Measurements from ENCODE around the gene BANP. TPM values are rescaled to one million over a fixed set of nuclear protein-coding genes. Genes with fewer than 3 reads are reported as not detected.
A peak's percentile ranks its signal among the peaks of the same experiment; 100 is the strongest.
"Not testable (repeated sequence)": the region's sequence is repeated elsewhere in the genome, so short reads cannot be mapped to it uniquely, and the experiment has no call there.

Gene BANP
- total and polyA plus RNA-seq, 4 donors: 10.3 to 56.6 (median 20.1) TPM

DNA sequence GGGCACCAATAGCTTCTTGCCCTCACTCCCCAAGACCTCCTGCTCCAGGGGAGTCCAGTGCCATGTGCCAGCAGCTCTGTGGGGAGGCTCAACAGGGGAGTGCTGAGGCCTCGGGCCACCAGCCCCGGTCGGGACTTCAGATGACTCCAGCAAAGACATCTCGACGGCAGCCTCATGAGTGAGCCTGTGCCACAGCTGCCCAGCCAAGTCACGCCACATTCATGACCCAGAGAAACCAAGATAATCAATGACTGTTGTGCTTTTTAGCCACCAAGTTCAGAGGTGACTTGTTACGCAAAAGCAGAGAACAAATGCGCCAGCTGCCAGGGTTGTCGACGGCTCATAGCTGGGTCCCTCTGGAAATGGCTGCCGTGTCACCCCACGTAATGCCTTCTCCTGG lies 157.5 kb downstream of the BANP start:
- 95 to 99% methylated on average over 12 of the region's 12 CpGs for WGBS, 2 donors
- Histone ChIP-seq H3K27me3 (ENCODE audit: control insufficient read depth in 3 of 3, insufficient read depth in 3 of 3, low read length in 2 of 3) (peaks cover 0 to 3% (median 0%) of the 10 kb centered on the region in 3 donors), H3K4me3 (no peak overlapping the region), H3K27ac (ENCODE audit: low read depth in 1 of 2, low read length in 1 of 2) (no peak overlapping the region), H3K9me3 (ENCODE audit: control insufficient read depth in 4 of 4, insufficient read depth in 3 of 4, low read length in 3 of 4) (peaks cover 0 to 3% (median 0%) of the 10 kb centered on the region in 4 donors), H3K9ac (ENCODE audit: insufficient read depth in 1 of 2, low read length in 2 of 2) (no peak overlapping the region), H3K4me1 (ENCODE audit: control insufficient read depth in 5 of 5, insufficient read depth in 5 of 5, low read length in 5 of 5) (no peaks in the 10 kb centered on the region), H3K36me3 (ENCODE audit: control insufficient read depth in 4 of 4, insufficient read depth in 4 of 4, low read length in 4 of 4) (no peaks in the 10 kb centered on the region)
- TF ChIP-seq, protein P1, sequence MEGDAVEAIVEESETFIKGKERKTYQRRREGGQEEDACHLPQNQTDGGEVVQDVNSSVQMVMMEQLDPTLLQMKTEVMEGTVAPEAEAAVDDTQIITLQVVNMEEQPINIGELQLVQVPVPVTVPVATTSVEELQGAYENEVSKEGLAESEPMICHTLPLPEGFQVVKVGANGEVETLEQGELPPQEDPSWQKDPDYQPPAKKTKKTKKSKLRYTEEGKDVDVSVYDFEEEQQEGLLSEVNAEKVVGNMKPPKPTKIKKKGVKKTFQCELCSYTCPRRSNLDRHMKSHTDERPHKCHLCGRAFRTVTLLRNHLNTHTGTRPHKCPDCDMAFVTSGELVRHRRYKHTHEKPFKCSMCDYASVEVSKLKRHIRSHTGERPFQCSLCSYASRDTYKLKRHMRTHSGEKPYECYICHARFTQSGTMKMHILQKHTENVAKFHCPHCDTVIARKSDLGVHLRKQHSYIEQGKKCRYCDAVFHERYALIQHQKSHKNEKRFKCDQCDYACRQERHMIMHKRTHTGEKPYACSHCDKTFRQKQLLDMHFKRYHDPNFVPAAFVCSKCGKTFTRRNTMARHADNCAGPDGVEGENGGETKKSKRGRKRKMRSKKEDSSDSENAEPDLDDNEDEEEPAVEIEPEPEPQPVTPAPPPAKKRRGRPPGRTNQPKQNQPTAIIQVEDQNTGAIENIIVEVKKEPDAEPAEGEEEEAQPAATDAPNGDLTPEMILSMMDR (IDR thresholded peaks at IDR 0.05; ENCODE audit: control extremely low read depth, extremely low read depth): no peak
- ATAC-seq (ENCODE audit: insufficient read depth, low FRiP score) (no peak), DNase-seq (no peak)

DNA sequence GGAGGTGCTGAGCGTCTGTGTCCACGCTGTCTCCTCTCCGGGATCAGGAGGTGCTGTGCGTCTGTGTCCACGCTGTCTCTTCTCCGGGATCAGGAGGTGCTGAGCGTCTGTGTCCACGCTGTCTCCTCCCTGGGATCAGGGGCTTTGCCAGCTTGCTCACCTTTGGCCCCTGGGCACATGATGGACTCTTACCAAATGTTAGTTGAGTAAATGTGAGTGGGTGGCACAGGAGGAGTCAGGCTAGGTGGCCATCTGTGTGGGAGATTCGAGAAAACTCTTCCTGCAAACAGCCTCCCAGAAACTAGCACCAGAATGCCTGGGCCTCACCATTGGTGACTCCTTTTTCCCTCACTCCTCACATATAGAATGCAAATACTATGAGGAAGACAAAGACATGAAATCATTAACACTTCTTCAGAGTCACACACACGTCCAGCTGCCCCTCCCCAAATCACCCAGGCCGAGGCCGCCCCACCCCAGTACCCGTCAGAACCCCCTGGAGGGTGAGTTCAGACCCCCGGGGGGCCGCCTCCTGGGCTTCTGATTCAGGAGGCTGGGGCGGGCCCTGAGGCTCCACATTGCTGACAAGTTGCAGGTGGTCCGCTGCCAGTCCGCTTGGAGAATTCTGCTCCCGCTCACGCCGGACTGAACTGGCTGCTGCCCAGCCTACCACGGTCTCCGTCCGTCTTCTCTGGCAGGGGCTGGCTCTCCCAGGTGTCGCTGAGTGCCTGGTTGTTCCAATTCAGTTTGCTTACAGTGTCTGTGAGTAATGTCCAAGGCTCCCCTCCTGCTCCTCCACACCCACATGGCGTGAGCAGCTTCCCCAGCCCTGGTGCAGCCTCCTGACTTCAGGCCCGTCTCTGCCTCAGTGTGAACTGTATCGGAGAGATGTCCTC lies 158.7 kb downstream of the BANP start:
- not testable (repeated sequence) for H3K27me3 ChIP-seq (ENCODE audit: control insufficient read depth in 3 of 3, insufficient read depth in 3 of 3, low read length in 2 of 3); H3K27ac ChIP-seq (ENCODE audit: low read depth in 1 of 2, low read length in 1 of 2); H3K9me3 ChIP-seq (ENCODE audit: control insufficient read depth in 4 of 4, insufficient read depth in 3 of 4, low read length in 3 of 4); H3K4me3 ChIP-seq; H3K4me1 ChIP-seq (ENCODE audit: control insufficient read depth in 5 of 5, insufficient read depth in 5 of 5, low read length in 5 of 5); H3K9ac ChIP-seq (ENCODE audit: insufficient read depth in 1 of 2, low read length in 2 of 2); H3K36me3 ChIP-seq (ENCODE audit: control insufficient read depth in 4 of 4, insufficient read depth in 4 of 4, low read length in 4 of 4); ATAC-seq (ENCODE audit: insufficient read depth, low FRiP score)
- peak in 2 of 3 donors; percentile 28 to 46 for DNase-seq
- 71 to 86% methylated on average over 28 of the region's 28 CpGs for WGBS, 2 donors

DNA sequence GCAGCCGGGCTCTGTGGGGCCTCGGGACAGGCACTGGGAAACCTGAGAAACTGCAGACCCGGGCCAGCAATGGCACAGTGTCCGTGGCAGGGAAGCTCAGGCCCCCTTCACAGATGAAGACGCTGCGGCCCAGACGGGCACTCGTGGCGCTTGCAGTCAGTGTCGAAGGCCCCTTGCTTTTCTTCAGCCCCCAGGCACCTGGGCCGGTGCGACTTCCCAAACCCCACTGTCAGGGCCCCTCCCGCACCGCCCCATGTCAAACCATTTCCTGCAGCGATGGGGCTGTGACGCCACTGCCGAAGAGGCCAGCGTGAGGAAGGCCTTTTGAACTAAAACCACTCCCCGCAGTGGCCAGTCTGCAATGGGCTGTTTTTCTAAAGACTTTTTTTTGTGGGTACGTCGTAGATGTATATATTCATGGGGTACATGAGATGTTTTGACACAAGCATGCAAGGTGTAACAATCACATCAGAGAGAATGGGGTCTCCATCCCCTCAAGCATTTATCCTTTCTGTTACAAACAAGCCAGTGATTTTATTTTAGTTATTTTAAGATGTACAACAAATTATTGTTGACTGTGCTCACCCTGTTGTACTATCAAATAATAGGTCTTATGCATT lies 159.8 kb downstream of the BANP start:
- H3K9me3 ChIP-seq (ENCODE audit: control insufficient read depth in 4 of 4, insufficient read depth in 3 of 4, low read length in 3 of 4); H3K36me3 ChIP-seq (ENCODE audit: control insufficient read depth in 4 of 4, insufficient read depth in 4 of 4, low read length in 4 of 4); H3K4me1 ChIP-seq (ENCODE audit: control insufficient read depth in 5 of 5, insufficient read depth in 5 of 5, low read length in 5 of 5); H3K27me3 ChIP-seq (ENCODE audit: control insufficient read depth in 3 of 3, insufficient read depth in 3 of 3, low read length in 2 of 3); H3K4me3 ChIP-seq; DNase-seq; H3K9ac ChIP-seq (ENCODE audit: insufficient read depth in 1 of 2, low read length in 2 of 2); H3K27ac ChIP-seq (ENCODE audit: low read depth in 1 of 2, low read length in 1 of 2); ATAC-seq (ENCODE audit: insufficient read depth, low FRiP score): not testable (repeated sequence)
- 51 to 63% methylated on average over 21 of the region's 21 CpGs for WGBS, 2 donors

DNA sequence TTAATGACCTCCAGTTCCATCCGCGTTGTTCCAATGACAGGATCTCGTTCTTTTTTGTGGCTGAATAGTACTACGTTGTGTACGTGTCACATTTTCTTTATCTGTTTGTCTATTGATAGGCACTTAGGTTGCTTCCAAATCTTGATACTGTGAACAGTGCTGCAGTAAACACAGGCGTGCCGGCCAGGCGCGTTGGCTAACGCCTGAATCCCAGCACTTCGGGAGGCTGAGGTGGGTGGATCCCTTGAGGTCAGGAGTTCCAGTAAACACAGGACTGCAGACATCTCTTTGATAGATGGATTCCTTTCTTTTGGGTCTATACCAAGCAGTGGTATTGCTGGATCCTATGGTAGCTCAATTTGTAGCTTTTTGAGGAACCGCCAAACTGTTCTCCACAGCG lies 160.7 kb downstream of the BANP start:
- DNase-seq; ATAC-seq (ENCODE audit: insufficient read depth, low FRiP score): not testable (repeated sequence)
- WGBS, 2 donors: 69 to 83% methylated on average over 13 of the region's 13 CpGs

DNA sequence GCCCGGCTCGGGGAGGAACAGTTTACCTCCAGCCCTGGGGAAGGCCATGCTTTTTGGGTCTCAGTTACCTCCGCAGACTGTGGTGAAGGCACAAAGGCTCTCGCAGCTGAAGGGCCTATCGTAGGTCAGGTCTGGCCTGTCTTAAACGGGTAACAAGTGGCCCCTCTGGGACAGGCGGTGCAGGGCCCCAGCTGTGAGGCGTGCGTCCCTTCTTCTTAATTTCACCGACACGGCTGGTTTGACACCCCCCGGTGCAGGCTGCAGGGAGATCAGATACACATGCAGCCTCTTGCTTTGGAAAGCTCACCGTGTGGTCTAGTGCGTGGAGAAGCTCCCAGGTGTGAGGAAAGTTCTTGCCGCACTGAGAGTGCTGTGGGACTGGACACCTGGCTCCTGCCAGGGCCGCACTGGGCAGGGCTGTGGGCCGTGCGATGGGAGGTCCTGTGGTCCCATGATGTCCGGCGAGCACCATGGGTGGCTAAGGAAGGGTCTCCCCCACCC lies 162.4 kb downstream of the BANP start:
- 83 to 92% methylated on average over 20 of the region's 20 CpGs for WGBS, 2 donors
- H3K27ac ChIP-seq (ENCODE audit: low read depth in 1 of 2, low read length in 1 of 2): no peak overlapping the region
- H3K9me3 ChIP-seq (ENCODE audit: control insufficient read depth in 4 of 4, insufficient read depth in 3 of 4, low read length in 3 of 4): peaks cover 0 to 4% (median 0%) of the 10 kb centered on the region in 4 donors
- H3K4me1 ChIP-seq (ENCODE audit: control insufficient read depth in 5 of 5, insufficient read depth in 5 of 5, low read length in 5 of 5): no peaks in the 10 kb centered on the region
- DNase-seq: no peak
- H3K27me3 ChIP-seq (ENCODE audit: control insufficient read depth in 3 of 3, insufficient read depth in 3 of 3, low read length in 2 of 3): peaks cover 0 to 8% (median 4%) of the 10 kb centered on the region in 3 donors
- H3K36me3 ChIP-seq (ENCODE audit: control insufficient read depth in 4 of 4, insufficient read depth in 4 of 4, low read length in 4 of 4): no peaks in the 10 kb centered on the region
- no peak overlapping the region for H3K9ac ChIP-seq (ENCODE audit: insufficient read depth in 1 of 2, low read length in 2 of 2)
- H3K4me3 ChIP-seq: no peak overlapping the region
- TF ChIP-seq, protein P1 (IDR thresholded peaks at IDR 0.05; ENCODE audit: control extremely low read depth, extremely low read depth): no peak
- no peak for ATAC-seq (ENCODE audit: insufficient read depth, low FRiP score)

More for the DNA sequence above, 160.7 kb downstream of the BANP start:
- not testable (repeated sequence) for H3K27ac ChIP-seq (ENCODE audit: low read depth in 1 of 2, low read length in 1 of 2); H3K9me3 ChIP-seq (ENCODE audit: control insufficient read depth in 4 of 4, insufficient read depth in 3 of 4, low read length in 3 of 4); H3K36me3 ChIP-seq (ENCODE audit: control insufficient read depth in 4 of 4, insufficient read depth in 4 of 4, low read length in 4 of 4); H3K27me3 ChIP-seq (ENCODE audit: control insufficient read depth in 3 of 3, insufficient read depth in 3 of 3, low read length in 2 of 3); H3K9ac ChIP-seq (ENCODE audit: insufficient read depth in 1 of 2, low read length in 2 of 2); H3K4me3 ChIP-seq; H3K4me1 ChIP-seq (ENCODE audit: control insufficient read depth in 5 of 5, insufficient read depth in 5 of 5, low read length in 5 of 5)

DNA sequence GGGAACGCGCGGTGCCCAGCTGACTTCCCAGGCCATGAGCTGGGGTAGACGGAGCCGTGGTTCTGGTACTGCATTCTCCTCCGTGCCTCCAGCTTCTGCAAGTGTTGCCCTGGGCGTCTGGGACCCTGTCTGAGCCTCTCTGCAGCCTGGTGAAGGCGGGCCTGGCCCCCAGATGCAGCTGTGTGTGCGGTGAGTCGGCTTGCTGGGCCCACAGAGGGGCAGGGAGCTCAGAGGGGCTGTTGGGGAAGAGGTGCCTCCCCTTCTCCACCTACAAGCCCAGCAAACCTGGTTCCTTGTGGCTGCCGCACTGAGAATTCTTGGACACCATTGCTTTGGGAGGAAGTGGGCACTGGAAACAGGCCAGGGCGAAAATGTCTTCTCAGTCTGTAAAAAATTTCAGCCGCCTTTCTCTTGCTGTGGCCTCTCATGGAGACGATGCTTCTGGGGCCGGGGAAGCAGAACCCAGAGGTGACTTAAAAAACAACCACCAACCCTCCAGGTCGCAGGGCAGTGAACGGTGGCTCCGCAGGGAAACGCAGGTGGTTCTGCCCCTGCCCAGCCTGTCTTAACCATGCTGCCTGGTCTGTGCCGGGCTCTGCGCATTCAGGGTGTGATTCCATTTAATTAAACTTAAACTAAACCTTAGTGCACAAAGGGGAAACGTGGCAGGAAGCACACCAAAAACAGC lies 163.5 kb downstream of the BANP start:
- H3K9ac ChIP-seq (ENCODE audit: insufficient read depth in 1 of 2, low read length in 2 of 2); H3K27me3 ChIP-seq (ENCODE audit: control insufficient read depth in 3 of 3, insufficient read depth in 3 of 3, low read length in 2 of 3); H3K9me3 ChIP-seq (ENCODE audit: control insufficient read depth in 4 of 4, insufficient read depth in 3 of 4, low read length in 3 of 4); H3K4me1 ChIP-seq (ENCODE audit: control insufficient read depth in 5 of 5, insufficient read depth in 5 of 5, low read length in 5 of 5); H3K4me3 ChIP-seq; H3K27ac ChIP-seq (ENCODE audit: low read depth in 1 of 2, low read length in 1 of 2); DNase-seq; H3K36me3 ChIP-seq (ENCODE audit: control insufficient read depth in 4 of 4, insufficient read depth in 4 of 4, low read length in 4 of 4); ATAC-seq (ENCODE audit: insufficient read depth, low FRiP score): not testable (repeated sequence)
- 44 to 57% methylated on average over 22 of the region's 22 CpGs for WGBS, 2 donors

Data from lung (tissue), 12 donors.